Medulla oblongata (tissue), 1 donor: Measurements from ENCODE around the gene ACSBG1.

Experiments
- DNase-seq: peaks from one replicate; pipeline ENCODE4 v3.0.0-alpha.2; 2015; ENCODE audit errors: extremely low spot score

ACSBG1 gene

DNA sequence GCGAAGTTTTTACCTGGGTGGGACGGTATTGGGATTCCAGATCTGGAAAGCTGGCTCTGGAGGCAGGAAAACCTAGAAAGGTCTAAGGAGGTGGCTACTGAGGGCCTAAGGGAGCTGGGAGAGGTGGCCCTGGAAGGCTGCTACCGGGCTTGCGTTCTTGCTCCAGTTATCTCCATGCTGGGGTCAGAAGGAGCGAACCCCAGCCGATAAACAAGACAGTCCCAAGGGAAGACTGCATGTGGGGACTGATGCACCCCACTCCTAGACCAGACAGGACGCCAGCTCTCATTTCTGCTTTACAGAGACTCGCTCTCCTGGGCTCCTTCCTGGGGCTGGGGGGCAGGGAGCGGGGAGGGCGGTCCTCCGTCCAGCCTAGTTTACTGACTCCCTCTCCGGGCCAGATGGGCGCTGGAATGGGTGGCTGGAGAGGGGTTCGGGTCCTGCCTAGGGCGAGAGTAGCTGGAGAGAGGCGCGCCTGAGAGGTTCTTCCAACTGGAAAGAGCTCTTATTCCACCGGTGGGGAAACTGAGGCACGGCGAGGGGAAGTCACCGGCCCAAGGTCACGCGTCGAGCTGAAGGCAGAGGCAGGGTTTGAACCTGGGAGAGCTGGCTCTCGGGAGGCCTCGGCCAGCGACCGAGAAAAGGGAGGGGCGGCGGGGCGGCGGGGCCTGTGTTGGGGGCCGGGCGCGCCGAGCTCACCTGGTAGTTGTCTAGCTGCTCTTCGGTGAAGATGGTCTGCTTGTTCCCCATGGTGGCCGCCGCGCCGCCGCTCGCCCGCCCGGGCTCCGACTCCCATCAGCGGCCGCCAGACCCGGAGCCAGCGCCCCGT is 103.7 kb downstream of the ACSBG1 start:
- DNase-seq: no peak

DNA sequence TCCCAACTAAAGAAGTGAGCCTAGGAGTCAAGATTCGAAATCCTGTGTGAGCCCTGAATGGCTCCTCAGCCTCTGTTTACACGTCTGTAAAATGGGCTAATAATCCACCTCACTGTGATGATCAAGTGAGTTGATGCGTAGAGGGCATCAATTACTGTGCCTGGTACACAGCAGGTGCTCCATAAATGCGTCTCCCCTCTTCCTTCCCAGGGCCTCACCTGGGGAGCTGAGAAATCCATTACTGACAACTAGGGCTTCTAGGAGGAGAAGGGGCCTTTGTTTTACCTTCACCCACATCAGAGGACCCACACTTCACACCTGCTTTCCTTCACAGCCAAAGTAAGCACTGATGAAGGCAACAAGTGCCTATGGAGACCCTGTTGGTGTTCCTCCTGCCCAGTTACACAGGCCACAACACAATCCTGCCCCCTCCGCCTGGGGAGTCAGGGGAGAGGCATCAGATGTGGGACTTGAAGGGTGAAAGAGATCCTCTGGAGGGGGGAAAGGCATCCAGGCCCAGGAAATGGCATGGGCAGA is 104.5 kb downstream of the ACSBG1 start:
- DNase-seq: no peak

DNA sequence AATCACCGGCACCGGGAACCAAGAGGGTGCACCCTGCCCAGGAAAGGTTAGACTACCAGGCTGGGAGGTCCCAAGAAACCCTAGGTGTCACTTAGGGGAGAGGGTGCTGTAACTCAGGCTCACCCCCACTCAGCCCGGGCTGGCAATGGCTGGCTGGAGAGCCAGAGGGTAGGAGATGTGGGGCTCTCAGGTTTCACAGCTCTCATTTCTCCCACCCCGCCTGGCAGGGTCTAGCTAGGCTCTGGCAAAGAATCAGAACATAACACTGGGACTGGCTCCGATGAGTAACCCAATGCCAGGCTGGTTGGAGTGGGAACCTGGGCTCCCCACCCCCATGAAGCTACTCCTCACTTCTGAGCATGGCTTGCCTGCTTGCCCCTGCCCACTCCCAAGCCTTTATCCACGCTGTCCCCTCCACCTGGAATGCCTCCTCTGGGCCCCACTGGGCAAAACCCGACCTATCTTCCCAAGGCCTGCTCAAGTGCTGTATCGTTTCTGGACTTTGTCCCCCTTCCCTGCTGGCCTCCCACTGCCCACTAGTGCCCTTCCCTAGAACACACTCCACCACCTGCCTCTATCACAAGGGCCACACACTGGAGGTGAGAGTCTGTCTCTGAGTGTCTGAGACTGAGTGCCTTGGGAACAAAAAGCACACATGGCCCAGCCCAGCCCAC is 105.2 kb downstream of the ACSBG1 start:
- no peak for DNase-seq

DNA sequence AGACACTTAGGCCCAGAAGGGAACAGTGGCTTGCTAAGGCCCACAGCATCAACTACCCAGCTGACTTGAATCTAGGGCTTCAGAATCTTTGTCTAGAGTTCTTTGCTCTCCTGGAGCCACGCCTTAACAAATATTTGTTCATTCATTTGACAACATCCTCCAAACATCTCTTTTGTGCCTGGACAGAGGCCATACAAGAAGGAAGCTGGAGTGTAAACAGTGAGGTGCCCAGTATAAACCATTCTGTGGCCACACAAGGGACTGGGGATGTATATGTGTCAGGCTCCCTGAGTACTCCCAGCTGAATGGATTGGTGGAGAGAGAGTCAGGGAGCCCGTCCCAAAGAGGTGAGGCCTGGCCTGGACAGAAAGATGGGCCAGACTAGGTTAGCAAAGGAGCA is 106.5 kb downstream of the ACSBG1 start:
- DNase-seq: no peak

DNA sequence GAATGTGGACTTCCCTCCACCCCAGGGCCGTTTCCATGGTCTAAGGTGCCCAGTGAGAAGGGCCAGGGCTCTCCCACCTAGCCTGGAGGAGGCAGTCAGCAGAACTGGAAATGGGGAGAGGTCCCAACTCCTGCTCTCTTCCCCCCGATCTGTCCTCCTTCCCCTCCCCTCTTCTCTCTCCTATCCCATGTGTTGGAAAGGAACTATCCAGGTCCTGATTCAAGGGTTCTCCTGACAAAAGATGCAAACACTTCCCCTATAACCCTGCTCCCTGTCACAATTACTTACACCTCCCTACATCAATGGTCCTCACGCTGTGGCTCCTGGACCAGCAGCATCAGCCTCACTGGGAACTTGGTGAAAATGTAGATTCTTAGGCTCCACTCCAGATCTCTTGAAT is 109.1 kb downstream of the ACSBG1 start:
- no peak for DNase-seq

DNA sequence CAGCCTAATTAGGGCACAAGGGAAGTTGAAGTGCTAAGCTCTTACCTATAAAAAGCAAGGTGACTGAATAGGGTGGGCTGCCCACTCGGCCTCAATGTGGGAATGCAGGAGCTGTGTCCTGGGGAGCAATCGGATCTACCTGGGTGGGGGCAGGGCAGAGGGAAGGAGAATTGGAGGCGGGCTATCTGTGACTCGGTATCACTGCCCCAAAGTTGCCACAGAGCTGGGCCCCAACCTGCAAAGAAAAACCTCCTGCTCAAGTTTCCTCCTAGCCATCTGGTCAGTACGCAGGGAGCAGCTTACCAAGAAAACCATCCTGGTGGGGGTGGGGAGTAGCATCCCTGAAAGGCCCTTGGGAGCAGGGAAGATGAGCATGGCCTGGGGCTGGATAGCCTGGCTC is 113.8 kb downstream of the ACSBG1 start:
- DNase-seq: no peak
